ENCODE data around the gene CPVL. TPM values are rescaled to one million over a fixed set of nuclear protein-coding genes. Genes with fewer than 3 reads are reported as not detected.

The CPVL gene
- total RNA-seq, 1 experiment from 2014 or later = 46.1 TPM

DNA sequence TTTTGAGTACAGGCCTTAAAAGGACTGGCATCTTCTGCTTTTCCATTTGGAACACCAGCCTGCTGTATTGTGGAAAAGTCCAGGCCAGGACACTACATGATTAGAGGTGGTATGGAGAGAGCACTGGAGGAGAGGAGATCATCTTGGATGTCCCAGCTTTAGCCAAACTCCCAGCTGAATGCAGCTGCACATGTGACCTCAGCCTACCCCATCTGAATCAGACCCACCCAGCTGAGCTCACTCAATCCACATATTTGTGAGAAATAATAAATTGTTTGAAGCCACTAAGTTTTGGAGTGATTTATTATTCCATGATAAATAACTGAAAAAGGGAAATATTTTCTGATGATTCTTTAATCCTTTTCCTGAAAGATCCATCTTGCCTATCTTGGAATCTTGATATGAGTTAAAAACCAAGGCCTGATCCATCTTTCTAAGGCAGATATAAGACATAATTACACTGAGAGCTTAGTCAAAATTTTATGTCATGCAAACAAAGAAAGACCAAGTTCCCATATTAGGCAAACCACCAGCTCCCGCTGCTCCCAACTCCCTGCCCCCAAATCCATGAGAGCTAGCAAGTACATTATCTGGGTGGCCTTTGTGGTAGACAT lies 133.1 kb downstream of the CPVL start:
- Histone ChIP-seq H3K36me3 (replicated peaks; ENCODE audit: control insufficient read depth, insufficient read depth, low read length) (no peaks in the 10 kb centered on the region), H3K4me3 (ENCODE audit: insufficient read depth, low read depth, low read length) (no peak overlapping the region)
- no peak for DNase-seq

DNA sequence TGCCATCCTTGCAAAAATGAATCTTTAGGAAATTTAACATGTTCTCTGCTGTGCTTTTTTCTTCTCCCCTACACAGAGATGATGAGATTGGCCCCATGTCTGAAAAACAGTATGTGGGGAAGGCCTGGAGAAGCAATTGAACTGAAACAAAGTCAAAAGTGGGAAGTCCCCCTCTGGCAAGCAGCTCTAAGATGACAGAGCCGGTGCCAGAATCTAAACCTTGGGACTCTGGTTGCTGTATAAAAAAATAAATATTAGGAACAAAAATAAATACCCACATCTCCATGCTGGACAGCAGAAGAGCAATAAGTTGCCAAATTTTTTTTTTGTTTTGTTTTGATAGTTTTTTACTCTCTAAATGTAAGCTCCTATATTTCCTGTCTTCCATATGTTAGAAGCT lies 136.4 kb downstream of the CPVL start:
- Histone ChIP-seq H3K27me3 (ENCODE audit: control insufficient read depth, insufficient read depth, low read length) (no peaks in the 10 kb centered on the region), H3K4me3 (ENCODE audit: insufficient read depth, low read depth, low read length) (no peak overlapping the region), H3K36me3 (replicated peaks; ENCODE audit: control insufficient read depth, insufficient read depth, low read length) (no peaks in the 10 kb centered on the region)
- DNase-seq = no peak

More for the DNA sequence above, 133.1 kb downstream of the CPVL start:
- no peaks in the 10 kb centered on the region for H3K27me3 ChIP-seq (ENCODE audit: control insufficient read depth, insufficient read depth, low read length)

DNA sequence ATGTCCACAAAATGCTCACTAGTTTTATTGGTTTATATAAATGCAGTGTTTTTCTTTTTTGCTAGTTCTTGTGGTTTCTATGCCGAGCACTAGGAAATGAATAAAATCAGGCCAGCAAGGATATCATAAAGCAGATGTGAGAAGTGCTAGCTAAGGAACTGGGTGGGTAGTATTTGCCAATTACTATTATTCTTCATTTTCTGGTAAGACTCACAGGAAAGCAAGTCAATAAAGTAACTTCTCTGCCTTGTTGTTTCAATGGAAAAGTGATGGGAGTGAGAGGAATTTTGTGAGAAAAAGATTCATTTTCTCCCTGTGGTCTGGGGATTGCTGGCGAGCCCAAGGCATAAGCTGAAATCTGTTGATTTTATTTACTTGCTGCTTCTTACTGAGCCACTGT lies 137.7 kb downstream of the CPVL start:
- Histone ChIP-seq H3K4me3 (ENCODE audit: insufficient read depth, low read depth, low read length) (no peak overlapping the region), H3K36me3 (replicated peaks; ENCODE audit: control insufficient read depth, insufficient read depth, low read length) (no peaks in the 10 kb centered on the region), H3K27me3 (ENCODE audit: control insufficient read depth, insufficient read depth, low read length) (no peaks in the 10 kb centered on the region)
- no peak for DNase-seq

DNA sequence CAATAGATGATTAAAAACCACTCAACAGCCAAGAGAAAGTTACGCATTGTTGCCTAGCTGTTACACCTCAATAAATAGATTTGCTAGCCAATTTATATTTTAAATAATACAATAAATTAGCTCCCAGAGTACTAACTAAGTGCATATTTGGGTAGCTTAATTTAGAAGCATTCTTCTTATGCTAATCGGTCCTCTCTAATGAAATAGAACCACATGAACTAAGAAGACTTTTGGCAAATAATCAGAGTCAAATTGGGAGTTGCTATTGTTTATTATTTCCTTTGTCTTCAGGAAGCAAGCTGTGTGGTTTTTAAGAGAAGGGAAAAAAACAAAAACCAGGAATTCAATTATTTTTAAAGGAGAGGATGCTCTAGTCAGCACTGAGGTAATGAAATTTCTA lies 139.2 kb downstream of the CPVL start:
- no peak for DNase-seq
- Histone ChIP-seq H3K27me3 (ENCODE audit: control insufficient read depth, insufficient read depth, low read length) (no peaks in the 10 kb centered on the region), H3K36me3 (replicated peaks; ENCODE audit: control insufficient read depth, insufficient read depth, low read length) (no peaks in the 10 kb centered on the region), H3K4me3 (ENCODE audit: insufficient read depth, low read depth, low read length) (no peak overlapping the region)

DNA sequence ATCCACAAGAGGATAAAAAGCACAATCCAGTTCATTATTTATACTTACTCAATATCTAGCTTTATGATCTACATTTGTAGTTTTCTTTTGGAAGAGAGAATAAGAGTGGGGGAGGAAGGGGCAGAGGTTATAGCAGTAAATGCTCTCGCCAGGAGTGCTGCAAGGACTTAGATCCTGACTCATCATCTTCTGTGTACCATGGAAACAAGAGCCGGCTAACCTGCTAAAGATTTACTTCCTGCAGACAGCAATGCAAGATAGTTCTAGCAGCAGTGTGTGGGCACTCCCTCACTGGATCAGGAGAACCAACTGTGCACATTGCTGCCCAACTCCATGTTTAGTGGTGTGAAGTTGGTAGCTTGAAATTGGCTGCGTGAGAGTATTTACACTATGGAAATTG lies 140.5 kb downstream of the CPVL start:
- H3K4me3 ChIP-seq (ENCODE audit: insufficient read depth, low read depth, low read length) = no peak overlapping the region
- DNase-seq = no peak
- no peaks in the 10 kb centered on the region for H3K36me3 ChIP-seq (replicated peaks; ENCODE audit: control insufficient read depth, insufficient read depth, low read length)
- H3K27me3 ChIP-seq (ENCODE audit: control insufficient read depth, insufficient read depth, low read length) = no peaks in the 10 kb centered on the region

DNA sequence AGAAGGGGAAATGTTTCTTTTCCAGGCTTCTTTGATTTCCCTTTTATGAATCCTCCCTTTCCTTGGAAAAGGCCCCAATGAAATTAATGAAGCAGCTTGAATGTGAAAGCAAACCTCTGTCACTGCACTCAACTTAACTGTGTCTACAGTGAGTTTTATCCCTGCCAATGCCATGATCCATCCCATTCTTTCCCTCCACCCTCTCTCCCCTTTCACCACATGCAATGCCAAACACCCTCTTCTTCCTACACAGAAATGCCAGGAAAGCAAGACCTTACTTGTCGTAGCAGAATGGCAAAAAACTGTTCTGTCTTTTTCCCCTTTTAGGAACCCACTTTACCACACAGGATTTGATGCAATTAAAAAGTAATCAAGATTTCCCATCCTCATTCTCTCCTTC lies 140.9 kb downstream of the CPVL start:
- H3K27me3 ChIP-seq (ENCODE audit: control insufficient read depth, insufficient read depth, low read length) = no peaks in the 10 kb centered on the region
- no peak for DNase-seq
- H3K36me3 ChIP-seq (replicated peaks; ENCODE audit: control insufficient read depth, insufficient read depth, low read length) = no peaks in the 10 kb centered on the region
- H3K4me3 ChIP-seq (ENCODE audit: insufficient read depth, low read depth, low read length) = no peak overlapping the region

DNA sequence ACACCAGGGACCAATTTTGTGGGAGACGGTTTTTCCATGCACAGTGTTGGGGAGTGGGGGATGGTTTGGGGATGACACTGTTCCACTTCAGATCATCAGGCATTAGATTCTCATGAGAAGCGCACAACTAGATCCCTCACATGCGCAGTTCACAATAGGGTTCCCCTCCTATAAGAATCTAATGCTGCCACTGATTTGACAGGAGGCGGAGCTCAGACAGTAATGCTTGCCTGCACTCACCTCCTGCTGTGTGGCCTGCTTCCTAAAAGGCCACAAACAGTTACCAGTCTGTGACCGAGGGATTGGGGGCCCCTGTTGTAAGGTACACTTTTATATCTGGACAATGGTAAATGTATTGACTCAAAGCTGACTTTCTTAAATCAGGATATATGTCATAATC lies 142.6 kb downstream of the CPVL start:
- Histone ChIP-seq H3K27me3 (ENCODE audit: control insufficient read depth, insufficient read depth, low read length) (no peaks in the 10 kb centered on the region), H3K36me3 (replicated peaks; ENCODE audit: control insufficient read depth, insufficient read depth, low read length) (no peaks in the 10 kb centered on the region), H3K4me3 (ENCODE audit: insufficient read depth, low read depth, low read length) (no peak overlapping the region)
- DNase-seq = no peak

DNA sequence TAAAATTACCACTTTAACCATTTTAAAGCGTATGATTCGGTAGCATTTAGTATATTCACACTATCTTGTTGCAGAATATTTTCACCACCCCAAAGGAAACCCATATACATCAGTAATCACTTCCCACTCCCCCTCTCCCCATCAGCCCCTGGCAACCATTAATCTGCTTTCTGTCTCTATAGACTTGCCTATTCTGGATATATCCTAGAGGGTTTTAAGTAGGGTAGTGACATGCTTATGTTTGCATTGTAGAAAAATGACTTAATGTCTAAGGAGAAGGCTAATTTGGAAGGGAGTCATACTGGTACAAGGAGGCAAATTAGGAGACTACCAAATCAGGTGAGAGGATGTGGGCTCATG lies 145.6 kb downstream of the CPVL start:
- no peak for DNase-seq
- Histone ChIP-seq H3K36me3 (replicated peaks; ENCODE audit: control insufficient read depth, insufficient read depth, low read length) (no peaks in the 10 kb centered on the region), H3K27me3 (ENCODE audit: control insufficient read depth, insufficient read depth, low read length) (no peaks in the 10 kb centered on the region), H3K4me3 (ENCODE audit: insufficient read depth, low read depth, low read length) (no peak overlapping the region)

DNA sequence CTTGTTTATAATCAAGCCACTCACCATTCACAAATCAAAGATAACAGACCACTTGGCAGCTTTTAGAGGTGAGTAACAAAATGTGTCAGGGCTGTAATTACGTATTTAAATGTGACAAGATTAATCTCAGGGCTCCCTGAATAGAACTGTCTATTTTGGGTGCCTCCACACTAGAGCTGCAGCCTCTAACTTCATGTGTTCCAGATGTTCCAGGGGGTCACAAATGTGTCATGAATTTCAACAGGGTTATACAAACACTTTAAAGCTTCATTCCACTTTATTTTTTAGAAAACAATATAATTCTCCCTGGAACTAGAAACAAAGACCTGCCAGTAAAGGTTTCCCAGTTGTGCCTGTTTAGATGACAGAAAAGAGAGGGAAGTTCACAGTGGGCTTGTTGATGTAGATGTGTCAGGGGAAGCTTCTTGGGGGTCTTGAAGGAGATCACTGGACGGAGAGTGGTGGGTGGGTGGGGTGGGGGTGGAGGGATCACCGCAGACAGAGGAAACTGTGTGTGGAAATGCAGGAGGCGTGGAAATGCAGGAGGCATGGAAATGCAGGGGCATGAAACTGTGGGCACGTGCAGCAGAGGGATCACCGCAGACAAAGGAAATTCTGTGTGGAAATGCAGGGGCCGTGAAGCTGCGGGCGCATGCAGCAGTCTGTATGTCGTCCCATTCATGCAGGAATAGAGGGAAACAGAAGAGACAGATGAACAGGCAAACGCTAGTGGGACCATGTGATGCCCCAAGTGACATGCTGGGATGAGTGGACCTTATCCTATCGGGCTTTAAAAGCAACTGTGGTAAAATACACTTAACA lies 146.2 kb downstream of the CPVL start:
- no peak for DNase-seq
- H3K4me3 ChIP-seq (ENCODE audit: insufficient read depth, low read depth, low read length) = no peak overlapping the region
- no peaks in the 10 kb centered on the region for H3K27me3 ChIP-seq (ENCODE audit: control insufficient read depth, insufficient read depth, low read length)
- H3K36me3 ChIP-seq (replicated peaks; ENCODE audit: control insufficient read depth, insufficient read depth, low read length) = no peaks in the 10 kb centered on the region

DNA sequence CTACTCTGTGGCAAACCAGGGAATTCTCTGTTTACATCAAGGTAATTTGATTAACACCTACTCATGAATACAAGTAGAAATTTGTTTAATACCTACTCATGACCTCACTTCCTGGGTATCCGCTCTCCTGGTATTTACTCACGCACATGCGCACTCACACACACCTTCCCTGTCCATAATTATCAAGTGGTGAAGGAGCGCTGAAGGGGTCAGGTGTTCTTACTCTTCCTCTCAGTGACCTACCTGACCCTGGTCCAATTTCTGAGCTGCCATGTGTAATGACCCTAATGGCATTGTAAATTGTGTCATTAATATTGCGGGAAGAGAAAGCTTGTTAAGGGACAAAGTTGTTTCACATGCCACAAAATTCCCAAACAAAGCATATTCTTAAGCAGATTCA lies 146.9 kb downstream of the CPVL start:
- H3K4me3 ChIP-seq (ENCODE audit: insufficient read depth, low read depth, low read length) = no peak overlapping the region
- DNase-seq = no peak
- H3K27me3 ChIP-seq (ENCODE audit: control insufficient read depth, insufficient read depth, low read length) = no peaks in the 10 kb centered on the region
- H3K36me3 ChIP-seq (replicated peaks; ENCODE audit: control insufficient read depth, insufficient read depth, low read length) = no peaks in the 10 kb centered on the region

DNA sequence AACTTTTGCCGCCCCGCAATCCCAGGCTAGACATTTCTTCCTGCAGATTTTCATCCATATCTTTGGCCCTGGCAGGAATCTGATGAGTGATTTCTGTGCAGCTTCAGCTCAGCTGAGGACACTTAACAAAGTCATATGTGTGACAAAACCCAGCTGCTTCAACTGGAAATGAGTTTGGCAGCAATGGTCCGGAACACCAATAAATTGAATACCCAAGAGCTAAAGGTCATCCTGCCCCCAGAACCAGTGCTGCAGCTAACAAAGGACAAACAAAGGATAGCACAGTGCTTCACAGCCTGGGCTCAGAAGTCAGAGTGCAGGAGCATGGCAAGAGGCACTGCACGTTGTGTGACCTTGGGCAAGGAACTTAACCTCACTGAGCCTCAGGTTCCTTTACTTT lies 148.2 kb downstream of the CPVL start:
- no peak for DNase-seq

DNA sequence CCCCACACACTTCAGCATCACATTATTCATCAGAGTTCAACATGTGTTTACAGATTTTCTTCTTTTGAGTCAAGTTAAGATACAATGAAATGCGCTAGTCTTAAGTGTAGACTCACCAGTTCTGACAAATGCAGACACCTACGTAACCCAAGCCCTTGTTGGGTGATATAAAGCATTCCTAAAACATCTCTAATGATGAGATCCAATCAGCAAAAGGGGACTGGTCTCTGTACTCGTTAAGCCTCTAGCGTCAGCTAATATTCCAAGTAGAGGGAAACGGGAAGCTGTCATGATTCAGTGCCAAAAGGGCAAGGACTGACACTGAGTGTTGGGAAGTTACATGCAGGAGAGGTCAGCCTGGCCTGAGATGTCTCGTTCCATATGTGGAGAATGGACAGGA lies 149.5 kb downstream of the CPVL start:
- no peak for DNase-seq
- H3K27me3 ChIP-seq (ENCODE audit: control insufficient read depth, insufficient read depth, low read length) = no peaks in the 10 kb centered on the region
- H3K36me3 ChIP-seq (replicated peaks; ENCODE audit: control insufficient read depth, insufficient read depth, low read length) = no peaks in the 10 kb centered on the region
- H3K4me3 ChIP-seq (ENCODE audit: insufficient read depth, low read depth, low read length) = no peak overlapping the region

More for the DNA sequence above, 148.2 kb downstream of the CPVL start:
- Histone ChIP-seq H3K27me3 (ENCODE audit: control insufficient read depth, insufficient read depth, low read length) (no peaks in the 10 kb centered on the region), H3K4me3 (ENCODE audit: insufficient read depth, low read depth, low read length) (no peak overlapping the region), H3K36me3 (replicated peaks; ENCODE audit: control insufficient read depth, insufficient read depth, low read length) (no peaks in the 10 kb centered on the region)

DNA sequence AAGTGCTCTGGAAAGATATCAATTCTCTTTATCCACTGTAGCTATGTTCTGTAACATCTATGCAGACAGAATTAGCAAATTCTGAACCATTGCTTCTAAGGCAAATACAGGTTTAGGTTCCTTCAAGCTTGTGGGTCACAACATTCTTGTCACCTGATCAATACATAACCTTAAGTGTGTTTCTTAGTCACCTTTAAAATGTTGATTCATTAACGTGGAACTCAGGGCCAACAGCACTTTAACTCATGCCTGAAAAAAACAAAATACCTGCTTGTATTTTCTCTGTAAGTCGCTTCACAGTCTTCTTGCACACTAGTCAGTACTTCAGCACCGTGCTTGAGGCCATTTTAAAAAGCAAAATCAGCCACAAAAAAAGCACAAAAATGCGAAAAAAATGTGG lies 153.0 kb downstream of the CPVL start:
- H3K27me3 ChIP-seq (ENCODE audit: control insufficient read depth, insufficient read depth, low read length) = no peaks in the 10 kb centered on the region
- H3K4me3 ChIP-seq (ENCODE audit: insufficient read depth, low read depth, low read length) = no peak overlapping the region
- no peak for DNase-seq

DNA sequence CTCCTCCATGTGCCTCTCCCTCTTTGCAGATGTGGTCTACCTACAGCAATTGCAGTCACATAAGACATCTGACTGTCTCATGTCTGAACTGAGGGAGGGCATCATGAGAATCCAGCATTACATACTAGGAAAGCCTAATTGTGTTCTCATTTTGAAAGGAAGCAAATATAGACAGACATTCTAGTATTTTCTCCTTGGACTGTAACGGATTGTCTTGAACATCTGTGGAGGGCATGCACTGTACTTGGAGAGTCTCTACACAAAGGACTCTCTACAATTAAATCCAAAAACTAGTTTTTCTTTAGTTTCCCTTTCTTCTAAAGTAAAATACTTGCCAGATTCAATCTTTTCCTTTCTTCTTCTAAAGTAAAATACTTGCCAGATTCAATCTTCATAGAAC lies 153.5 kb downstream of the CPVL start:
- H3K4me3 ChIP-seq (ENCODE audit: insufficient read depth, low read depth, low read length) = no peak overlapping the region
- no peak for DNase-seq

More for the DNA sequence above, 153.0 kb downstream of the CPVL start:
- no peaks in the 10 kb centered on the region for H3K36me3 ChIP-seq (replicated peaks; ENCODE audit: control insufficient read depth, insufficient read depth, low read length)

DNA sequence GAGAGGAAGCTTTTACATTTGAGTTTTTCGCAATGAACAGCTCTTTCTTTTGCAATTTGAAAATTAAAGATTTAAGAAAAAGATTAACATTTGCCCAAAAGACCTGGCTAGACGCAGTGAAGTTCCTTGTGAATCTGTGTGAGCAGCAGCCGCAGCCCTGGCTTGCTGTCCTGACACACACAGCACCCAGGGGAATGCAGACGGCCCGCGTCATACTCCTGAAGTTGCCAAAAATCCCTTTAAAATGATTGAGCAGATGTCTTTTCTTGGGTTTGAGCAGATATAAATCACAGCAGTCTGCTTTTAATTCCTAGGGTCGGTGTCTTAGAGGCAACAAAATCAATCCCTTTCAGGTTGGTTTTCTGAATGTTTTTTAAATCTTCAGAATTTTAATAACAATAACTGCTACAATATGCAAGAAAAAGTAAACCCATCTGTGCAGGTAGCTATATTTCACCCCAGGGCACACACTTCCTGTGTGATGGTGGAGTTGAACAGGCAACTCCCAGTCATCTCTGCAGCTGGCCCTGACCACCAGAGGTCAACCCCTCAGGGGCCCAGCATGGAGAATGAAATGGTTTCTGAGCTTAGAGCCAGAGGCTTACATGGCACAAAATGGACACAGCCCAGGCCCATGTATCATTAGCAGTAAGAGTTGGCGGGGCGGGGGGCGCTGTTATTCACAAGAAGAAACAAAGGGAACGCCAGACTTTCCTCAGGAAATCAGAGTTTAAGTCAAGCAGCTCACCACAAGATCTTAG lies 156.0 kb downstream of the CPVL start:
- Histone ChIP-seq H3K27me3 (ENCODE audit: control insufficient read depth, insufficient read depth, low read length) (no peaks in the 10 kb centered on the region), H3K36me3 (replicated peaks; ENCODE audit: control insufficient read depth, insufficient read depth, low read length) (no peaks in the 10 kb centered on the region)
- DNase-seq = no peak

More for the DNA sequence above, 153.5 kb downstream of the CPVL start:
- Histone ChIP-seq H3K36me3 (replicated peaks; ENCODE audit: control insufficient read depth, insufficient read depth, low read length) (no peaks in the 10 kb centered on the region), H3K27me3 (ENCODE audit: control insufficient read depth, insufficient read depth, low read length) (no peaks in the 10 kb centered on the region)

More for the DNA sequence above, 156.0 kb downstream of the CPVL start:
- H3K4me3 ChIP-seq (ENCODE audit: insufficient read depth, low read depth, low read length) = no peak overlapping the region
